ENCODE data around the gene BRD4.

Gene BRD4

DNA sequence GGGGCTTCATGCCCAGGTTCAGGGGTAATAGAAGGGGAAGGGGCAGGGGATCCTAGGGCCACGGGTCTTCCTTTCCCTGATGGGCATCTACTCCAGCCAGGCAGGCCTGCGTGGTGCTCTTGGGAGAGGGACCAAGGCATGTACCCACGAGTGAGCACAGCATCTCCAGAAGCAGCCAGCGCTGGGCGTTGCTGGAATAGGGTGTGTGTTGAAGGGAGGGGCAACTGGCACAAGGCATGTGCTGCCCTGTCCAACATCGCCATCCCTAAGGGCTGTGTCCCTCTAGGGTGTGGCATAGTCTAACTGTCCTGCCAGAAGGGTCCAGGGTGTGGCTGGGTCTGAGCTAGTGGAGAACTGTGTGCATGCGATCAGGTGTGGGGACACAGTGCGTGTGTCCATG lies 134.4 kb downstream of the BRD4 start:
- H3K4me1 ChIP-seq (ENCODE audit: control insufficient read depth in 1 of 2, insufficient read depth in 1 of 2, low read depth in 1 of 2, low read length in 1 of 2): no peaks in the 10 kb centered on the region
- no peaks in the 10 kb centered on the region for H3K36me3 ChIP-seq
- TF ChIP-seq, protein P1, sequence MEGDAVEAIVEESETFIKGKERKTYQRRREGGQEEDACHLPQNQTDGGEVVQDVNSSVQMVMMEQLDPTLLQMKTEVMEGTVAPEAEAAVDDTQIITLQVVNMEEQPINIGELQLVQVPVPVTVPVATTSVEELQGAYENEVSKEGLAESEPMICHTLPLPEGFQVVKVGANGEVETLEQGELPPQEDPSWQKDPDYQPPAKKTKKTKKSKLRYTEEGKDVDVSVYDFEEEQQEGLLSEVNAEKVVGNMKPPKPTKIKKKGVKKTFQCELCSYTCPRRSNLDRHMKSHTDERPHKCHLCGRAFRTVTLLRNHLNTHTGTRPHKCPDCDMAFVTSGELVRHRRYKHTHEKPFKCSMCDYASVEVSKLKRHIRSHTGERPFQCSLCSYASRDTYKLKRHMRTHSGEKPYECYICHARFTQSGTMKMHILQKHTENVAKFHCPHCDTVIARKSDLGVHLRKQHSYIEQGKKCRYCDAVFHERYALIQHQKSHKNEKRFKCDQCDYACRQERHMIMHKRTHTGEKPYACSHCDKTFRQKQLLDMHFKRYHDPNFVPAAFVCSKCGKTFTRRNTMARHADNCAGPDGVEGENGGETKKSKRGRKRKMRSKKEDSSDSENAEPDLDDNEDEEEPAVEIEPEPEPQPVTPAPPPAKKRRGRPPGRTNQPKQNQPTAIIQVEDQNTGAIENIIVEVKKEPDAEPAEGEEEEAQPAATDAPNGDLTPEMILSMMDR (IDR thresholded peaks at IDR 0.05): no peak
- no peak overlapping the region for H3K4me3 ChIP-seq (ENCODE audit: low read depth in 1 of 2, low read length in 1 of 2)
- H3K9me3 ChIP-seq: no peaks in the 10 kb centered on the region
- peaks cover 98% of the 10 kb centered on the region for H3K27me3 ChIP-seq
- no peak overlapping the region for H3K27ac ChIP-seq

DNA sequence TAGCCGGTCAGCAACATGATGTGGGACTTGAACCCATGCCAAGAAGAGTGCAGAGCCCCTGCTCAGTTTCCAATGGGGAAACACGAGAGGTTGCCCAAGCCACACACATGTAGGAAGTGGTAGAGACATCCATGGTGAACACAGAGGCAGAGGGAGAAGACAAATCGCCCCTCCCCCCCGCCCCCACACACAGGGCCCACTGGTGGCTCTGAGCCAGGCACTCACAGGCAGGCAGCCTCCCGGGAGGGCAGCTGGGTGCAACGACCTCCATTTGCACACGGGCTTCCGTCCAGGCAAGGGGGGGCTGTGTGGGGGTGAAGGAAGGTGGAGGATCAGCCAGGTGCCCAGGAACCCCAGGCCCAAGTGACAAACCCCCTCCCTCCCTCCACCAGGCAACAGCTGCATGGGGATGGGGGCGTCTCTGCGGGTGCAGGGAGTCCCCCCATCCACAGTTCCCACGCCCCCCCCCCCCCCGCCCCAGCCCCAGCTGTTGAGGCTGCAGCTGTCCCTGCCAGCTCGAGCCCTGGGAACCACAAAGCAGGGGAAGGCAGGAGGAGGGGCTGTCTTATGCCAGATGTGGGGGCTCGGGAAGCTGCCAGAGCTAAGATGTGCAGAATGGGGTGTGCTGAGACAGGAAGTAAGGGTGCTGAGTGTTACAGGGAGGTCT lies 134.9 kb downstream of the BRD4 start:
- H3K27me3 ChIP-seq: peaks cover 98% of the 10 kb centered on the region
- TF ChIP-seq, protein P1 (IDR thresholded peaks at IDR 0.05): no peak
- no peaks in the 10 kb centered on the region for H3K4me1 ChIP-seq (ENCODE audit: control insufficient read depth in 1 of 2, insufficient read depth in 1 of 2, low read depth in 1 of 2, low read length in 1 of 2)
- H3K9me3 ChIP-seq: no peaks in the 10 kb centered on the region
- H3K4me3 ChIP-seq (ENCODE audit: low read depth in 1 of 2, low read length in 1 of 2): no peak overlapping the region
- no peaks in the 10 kb centered on the region for H3K36me3 ChIP-seq
- H3K27ac ChIP-seq: no peak overlapping the region

DNA sequence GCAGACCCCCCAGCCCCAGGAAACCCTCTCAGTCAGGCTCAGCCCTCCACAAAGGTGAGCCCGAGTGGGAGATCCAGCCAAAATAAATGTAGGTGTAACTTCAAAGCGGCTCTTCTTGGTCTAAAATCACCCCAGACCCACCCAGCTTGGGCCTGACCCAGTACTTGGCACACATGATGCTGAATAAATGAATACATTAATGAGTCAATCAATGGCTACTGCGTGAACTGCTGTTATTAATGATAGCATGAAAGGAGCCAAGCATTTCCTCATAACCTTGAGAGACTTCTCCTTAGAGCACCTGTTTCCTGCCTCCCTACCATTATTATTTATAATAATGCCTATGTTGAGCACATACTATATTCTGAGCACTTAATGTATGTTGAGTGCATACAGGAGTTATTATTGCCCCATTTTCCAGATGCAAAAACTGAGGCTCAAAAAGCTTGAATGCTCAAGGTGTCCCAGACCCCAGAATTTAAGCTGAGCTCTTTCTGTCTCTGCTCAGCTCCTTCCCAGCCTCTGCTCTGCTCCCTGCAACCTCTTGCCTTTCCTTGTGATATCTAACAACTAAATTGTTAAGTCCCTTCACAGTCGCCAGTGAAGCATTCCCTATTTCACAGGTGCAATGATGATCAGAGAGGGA lies 135.9 kb downstream of the BRD4 start:
- H3K27me3 ChIP-seq: peaks cover 90% of the 10 kb centered on the region
- H3K4me1 ChIP-seq (ENCODE audit: control insufficient read depth in 1 of 2, insufficient read depth in 1 of 2, low read depth in 1 of 2, low read length in 1 of 2): no peaks in the 10 kb centered on the region
- no peaks in the 10 kb centered on the region for H3K36me3 ChIP-seq
- H3K4me3 ChIP-seq (ENCODE audit: low read depth in 1 of 2, low read length in 1 of 2): no peak overlapping the region
- H3K9me3 ChIP-seq: no peaks in the 10 kb centered on the region
- TF ChIP-seq, protein P1 (IDR thresholded peaks at IDR 0.05): no peak
- H3K27ac ChIP-seq: no peak overlapping the region

DNA sequence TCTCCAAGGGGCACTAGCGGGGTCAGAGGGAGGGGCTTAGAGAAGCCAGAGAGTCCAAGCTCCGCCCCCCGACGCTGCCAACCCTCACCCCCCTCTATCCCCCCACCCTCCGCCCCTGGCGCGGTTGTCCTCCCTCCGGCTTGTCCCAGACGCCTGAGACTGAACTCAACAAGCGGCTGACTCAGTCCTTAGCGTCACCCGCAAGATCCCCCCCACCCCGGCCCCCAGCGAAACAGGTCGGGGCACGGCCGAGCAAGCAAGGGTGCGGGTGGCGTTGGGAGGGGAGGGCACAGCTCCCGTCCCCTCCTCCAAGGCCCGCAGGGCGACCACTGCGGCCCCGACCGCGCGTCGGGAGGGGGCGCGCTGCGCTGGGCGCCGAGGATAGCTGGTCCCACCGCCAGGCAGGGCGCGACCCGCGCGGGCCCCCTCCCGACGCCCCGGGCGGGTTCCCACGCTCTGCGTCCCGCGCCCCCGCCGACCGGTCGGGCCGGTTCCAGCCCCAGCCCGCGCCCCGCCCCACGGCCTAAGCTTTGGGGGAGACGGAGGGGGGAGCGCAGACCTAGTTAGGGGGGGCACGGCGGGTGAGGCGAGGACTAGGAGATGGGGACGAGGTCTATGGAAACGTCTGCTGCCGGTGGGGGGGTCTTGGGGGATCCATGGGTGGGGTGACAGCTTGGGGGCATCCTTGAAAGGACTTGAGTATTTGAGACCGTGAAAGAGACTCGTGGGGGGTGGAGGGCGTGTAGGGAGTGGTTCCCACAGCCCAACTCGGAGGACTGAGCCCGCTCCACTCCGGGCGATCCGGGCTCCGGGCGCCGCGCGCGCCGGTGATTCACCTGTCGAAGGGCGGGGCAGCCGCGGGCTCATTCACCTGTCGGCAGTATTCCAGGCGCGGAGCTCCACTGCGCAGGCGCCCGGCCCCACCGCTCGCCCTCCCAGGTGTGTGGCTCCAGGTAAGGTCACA lies 136.7 kb downstream of the BRD4 start:
- H3K27me3 ChIP-seq: peaks cover 82% of the 10 kb centered on the region
- no peak overlapping the region for H3K27ac ChIP-seq
- no peaks in the 10 kb centered on the region for H3K9me3 ChIP-seq
- TF ChIP-seq, protein P1 (IDR thresholded peaks at IDR 0.05): no peak
- H3K36me3 ChIP-seq: no peaks in the 10 kb centered on the region
- H3K4me3 ChIP-seq (ENCODE audit: low read depth in 1 of 2, low read length in 1 of 2): no peak overlapping the region
- H3K4me1 ChIP-seq (ENCODE audit: control insufficient read depth in 1 of 2, insufficient read depth in 1 of 2, low read depth in 1 of 2, low read length in 1 of 2): no peaks in the 10 kb centered on the region

DNA sequence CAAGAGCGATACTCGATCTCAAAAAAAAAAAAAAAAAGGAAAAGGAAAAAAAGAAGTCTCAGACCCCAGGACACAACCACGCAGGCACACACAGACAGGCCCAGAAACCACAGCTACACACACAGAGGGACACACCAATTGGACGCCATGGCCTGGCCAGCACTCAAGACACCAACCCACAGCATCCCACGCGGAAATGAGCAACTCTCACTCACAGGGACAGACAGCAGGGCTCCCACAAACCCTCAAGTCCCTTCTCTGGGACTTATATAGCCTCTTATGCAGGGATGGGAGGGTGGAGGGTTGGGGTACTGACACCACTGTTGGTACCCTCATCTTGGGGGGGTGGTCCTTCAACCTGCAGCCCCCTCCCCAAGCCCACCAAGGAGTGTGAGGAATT lies 137.4 kb downstream of the BRD4 start:
- H3K4me3 ChIP-seq (ENCODE audit: low read depth in 1 of 2, low read length in 1 of 2): no peak overlapping the region
- TF ChIP-seq, protein P1 (IDR thresholded peaks at IDR 0.05): no peak
- no peaks in the 10 kb centered on the region for H3K9me3 ChIP-seq
- H3K36me3 ChIP-seq: no peaks in the 10 kb centered on the region
- no peaks in the 10 kb centered on the region for H3K4me1 ChIP-seq (ENCODE audit: control insufficient read depth in 1 of 2, insufficient read depth in 1 of 2, low read depth in 1 of 2, low read length in 1 of 2)
- no peak overlapping the region for H3K27ac ChIP-seq
- peaks cover 75% of the 10 kb centered on the region for H3K27me3 ChIP-seq

Measured in neutrophil (primary cell).